ENCODE data around the gene DBH.

Gene DBH

DNA sequence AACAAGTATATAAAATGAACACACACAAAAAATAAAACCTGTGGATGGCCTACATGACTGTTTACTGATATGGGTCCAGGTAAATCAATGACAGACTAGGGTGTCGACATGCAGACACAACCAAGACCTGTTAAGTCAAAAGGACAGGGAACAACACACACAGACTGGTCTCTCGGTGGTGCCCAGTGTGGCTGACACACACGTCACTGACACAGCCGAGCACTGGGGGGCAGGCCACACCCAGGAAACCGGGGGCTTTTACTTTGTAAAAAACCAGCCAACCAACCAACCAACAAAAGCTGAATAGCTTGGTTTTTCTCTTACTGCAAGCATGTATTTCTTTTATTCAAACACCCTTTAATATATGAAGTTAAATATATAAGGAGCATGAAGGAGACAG is 31.9 kb upstream of the DBH start:
- peak in 1 of 2 donors; percentile 7 for DNase-seq (ENCODE audit: low read depth in 2 of 2)

DNA sequence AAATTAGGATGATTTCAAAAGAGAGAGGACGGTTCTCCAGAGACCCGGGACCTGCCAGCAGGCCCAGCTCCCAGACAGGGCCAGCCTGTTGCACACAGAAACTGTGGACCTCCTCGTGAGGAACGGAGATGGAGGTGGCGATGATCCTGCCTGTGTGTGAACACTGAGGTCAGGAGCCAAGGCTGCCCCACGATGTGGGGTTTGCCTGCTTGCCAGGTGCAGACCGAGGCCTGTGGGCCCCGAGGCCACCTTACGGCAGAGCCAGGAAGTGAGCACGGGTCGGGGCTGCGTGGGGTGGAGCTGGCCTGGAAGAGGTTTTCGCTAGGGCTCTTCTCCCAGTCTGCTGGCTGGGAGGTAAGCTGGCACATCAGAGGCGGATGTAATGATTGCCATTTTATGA is 31.3 kb upstream of the DBH start:
- DNase-seq (ENCODE audit: low read depth in 2 of 2), result no peak

GRCh38 chr9:133605446-133605845 is 30.7 kb upstream of the DBH start:
- DNase-seq (ENCODE audit: low read depth in 2 of 2), result no peak

GRCh38 chr9:133605856-133606707 is 30.1 kb upstream of the DBH start:
- DNase-seq (ENCODE audit: low read depth in 2 of 2), result no peak

DNA sequence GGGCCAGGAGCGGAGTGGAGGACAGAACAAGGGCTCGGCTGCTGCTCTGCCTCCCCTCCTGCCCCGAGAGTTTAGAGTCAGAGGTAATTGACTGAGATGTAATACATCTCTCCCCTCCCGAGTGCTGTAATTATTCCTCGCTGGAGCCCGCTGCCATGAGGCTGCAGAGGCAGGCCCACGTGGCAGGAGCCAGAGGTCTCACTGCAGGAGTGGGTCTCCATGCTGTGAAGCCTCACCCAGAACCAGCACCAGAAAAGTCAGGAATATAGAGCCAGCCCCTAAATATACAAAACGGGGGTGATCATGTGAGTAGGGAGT is 29.5 kb upstream of the DBH start:
- no peak for DNase-seq (ENCODE audit: low read depth in 2 of 2)

DNA sequence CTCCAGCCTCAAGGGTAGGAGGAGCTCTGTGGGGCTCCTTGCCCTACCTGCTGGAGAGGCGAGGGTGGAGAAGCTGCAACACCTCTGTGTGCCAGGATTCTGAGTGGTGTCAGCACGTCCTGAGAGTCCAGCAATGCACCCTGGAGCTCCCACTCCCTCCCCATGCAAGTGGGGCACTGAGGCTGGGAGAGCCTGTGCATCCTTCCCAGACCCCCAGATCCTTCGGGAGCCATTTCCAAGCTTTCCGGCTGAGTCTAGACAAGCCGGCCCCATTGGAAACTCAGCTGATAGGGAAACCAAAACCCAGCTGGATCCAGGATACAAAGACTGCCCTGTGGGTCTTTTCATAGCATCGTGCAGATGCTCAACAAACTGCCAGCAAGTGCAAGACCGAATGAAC is 28.8 kb upstream of the DBH start:
- DNase-seq (ENCODE audit: low read depth in 2 of 2), result no peak

DNA sequence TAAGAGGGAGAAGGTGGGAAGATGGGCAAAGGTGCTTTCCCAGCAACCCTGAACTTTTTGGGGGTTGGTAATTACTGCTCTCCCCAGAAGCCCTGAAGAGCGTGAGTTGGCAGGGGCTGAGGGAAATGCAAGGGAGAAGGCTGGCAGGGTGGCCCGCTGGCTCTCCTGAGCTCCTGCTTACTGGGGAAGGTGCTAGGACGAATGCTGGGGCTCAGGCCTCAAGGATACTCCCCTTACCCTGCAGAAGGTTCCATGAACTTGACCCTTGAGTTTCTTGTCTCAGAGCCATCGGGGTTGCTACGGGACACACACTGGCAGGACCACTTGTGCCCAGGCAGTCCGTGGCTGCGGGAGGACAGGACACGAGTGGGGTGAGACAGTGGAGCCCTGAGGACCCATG is 28.2 kb upstream of the DBH start:
- DNase-seq (ENCODE audit: low read depth in 2 of 2), result no peak

DNA sequence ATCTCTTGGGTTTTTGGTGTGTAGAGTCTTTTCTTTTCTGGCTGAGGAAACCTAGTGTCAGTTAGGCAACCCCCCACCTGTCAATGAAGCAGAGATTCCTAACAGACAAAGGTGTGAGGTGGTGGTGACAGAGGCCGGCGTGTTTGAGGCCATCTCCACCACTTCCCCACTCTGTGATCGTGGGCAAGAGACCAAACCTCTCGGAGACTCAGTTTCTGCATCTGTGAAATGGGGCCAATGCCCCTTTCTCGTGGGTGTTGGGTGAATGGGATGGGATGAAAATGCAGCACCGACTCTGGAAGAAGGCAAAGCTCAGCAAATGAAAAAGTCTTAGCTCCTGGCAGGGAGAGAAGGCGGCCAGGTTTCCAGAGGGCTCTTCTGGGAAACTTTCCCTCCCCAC is 27.8 kb upstream of the DBH start:
- no peak for DNase-seq (ENCODE audit: low read depth in 2 of 2)

GRCh38 chr9:133608889-133609288 is 27.3 kb upstream of the DBH start:
- no peak for DNase-seq (ENCODE audit: low read depth in 2 of 2)

- no peak for DNase-seq (ENCODE audit: low read depth in 2 of 2)
Measured at GRCh38 chr9:133609311-133610098, 26.7 kb upstream of the DBH start, which contains the start of gene FAM163B. Gene FAM163B, minus strand, starts transcription at chr9:133609389. Its CDS starts 29,166 bp downstream, at chr9:133580223.

DNA sequence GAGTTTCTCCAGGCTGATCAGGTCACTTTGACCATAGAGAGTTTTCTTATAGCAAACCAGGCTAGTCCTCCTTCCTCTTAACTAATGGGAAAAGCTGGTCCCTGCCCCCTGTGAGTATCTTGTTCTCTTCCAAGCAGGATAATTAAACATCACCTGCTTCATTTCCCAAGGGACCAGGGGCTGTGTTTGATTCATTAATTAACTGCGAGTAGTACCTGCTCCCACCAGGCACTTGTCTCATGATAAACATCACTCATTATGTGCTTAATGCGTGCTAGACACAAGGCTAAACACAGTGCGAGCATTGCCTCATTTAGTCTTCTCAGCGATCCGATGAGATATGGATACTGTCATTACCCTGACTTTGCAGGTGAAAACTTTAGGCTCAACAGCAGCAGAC is 25.3 kb upstream of the DBH start:
- no peak for DNase-seq (ENCODE audit: low read depth in 2 of 2)

GRCh38 chr9:133612051-133612450 is 24.1 kb upstream of the DBH start:
- DNase-seq (ENCODE audit: low read depth in 2 of 2), result no peak

DNA sequence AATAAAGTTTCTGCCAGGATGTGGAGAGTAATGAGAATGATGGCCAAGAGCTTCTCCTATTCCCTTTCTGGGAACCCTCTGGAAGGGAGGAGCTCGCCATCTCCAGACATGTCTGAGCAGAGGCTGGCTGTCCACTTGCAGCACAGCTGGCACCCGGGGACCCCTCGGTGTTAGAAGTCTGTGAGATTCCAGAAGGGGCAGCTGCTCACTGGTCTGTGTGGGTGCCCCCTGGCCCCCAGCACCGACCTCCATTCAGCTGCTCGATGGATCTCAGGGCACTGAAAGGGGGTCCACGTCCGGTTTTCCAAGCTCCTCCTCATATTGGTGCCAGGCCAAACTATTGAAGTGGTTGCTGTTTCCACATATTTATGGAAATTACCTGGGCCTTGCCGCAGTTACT is 23.3 kb upstream of the DBH start:
- no peak for DNase-seq (ENCODE audit: low read depth in 2 of 2)

DNA sequence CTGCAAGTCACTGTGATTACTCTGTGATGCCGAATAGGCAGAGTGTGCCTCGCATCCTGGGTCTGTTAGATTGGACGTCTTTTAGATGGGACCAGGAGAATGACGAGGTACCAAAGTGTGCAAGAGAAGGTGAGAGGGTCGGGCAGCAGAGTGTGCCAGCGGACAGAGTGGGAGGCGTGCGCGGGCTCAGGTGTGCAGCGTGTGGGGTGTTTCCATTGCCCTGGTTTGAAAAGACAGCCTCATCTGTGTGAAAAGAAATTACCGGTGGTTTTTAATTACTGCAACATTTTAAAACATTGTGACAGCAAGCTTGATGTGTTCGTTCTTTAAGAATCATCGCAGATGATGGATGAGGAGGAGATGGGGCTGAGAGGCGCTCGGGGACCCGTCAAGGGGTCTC is 22.7 kb upstream of the DBH start:
- no peak for DNase-seq (ENCODE audit: low read depth in 2 of 2)

DNA sequence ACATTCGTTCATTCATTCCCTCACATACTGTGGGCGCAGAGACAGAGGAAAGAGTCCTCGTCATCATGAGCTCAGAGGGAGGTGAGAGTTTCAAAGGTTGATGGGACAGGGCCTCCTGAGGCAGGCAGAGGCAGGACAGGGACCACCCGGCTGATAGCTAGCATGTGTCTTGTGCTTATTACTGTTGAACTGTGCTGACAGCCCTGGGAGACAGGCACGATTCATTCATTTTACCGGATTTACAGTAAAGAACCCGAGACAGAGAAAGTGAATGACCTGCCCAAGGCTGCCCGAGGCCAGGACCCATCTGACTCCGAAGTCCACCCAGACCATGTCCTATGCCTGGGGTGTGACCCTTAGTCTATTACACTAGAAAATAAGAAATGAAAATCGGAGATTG is 22.1 kb upstream of the DBH start:
- DNase-seq (ENCODE audit: low read depth in 2 of 2), result no peak

DNA sequence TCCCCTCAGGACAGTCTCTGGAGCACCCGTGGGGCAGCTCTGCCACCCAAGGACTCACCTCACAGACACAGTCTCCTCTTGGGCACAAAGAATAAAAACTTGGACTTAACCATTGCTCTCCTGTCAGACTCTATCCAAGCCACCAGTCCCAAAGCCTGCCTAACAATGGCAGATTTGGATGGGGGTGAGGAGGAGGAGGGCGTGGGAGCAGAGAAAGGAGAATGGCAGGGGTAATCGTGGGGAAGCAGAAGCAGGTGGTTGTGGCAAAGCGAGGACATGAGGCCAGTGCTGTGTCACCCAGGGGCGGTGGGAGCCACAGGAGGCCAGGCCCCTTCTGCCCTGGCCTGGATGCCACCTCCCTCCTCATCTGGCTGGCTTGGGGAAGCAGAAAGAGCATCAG is 21.5 kb upstream of the DBH start:
- DNase-seq (ENCODE audit: low read depth in 2 of 2), result no peak

DNA sequence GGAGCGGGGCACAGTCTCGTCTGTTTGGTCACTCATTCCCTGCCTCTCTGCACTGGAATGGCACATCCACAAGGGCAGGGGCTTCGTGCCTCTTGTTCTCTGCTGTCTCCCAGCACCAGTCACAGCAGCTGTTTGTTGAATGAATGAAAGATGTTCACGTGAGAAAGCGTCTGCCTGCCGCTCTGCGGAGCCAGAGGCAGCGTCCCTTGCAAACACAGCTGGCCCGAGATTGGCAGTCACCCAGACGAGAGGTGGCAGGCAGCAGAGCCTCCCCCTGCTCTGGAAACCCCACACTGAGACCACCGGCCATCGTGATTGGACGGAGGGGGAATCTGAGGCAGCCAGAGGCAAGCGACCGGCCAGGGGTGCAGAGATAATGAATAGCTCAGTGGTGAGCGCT is 21.0 kb upstream of the DBH start:
- no peak for DNase-seq (ENCODE audit: low read depth in 2 of 2)

- no peak for DNase-seq (ENCODE audit: low read depth in 2 of 2)
Measured at GRCh38 chr9:133615606-133616188, 20.5 kb upstream of the DBH start.

GRCh38 chr9:133616643-133617405 is 19.3 kb upstream of the DBH start:
- no peak for DNase-seq (ENCODE audit: low read depth in 2 of 2)

DNA sequence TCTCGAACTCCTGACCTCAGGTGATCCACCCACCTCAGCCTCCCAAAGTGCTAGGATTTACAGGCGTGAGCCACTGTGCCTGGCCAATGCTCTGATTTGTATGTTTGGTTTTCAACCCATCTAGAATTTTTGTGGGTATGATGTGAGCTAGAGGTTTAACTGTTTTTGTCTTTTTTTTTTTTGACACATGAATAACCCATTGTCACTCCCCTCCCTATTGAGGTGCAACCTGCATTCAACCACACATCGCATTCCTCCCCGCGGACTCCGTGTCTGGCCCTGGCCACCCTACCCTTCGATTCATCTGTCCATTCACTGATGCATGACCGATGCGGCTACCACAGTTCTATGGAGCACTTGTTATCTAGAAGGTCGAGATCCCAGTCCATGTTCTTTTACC is 17.4 kb upstream of the DBH start:
- no peak for DNase-seq (ENCODE audit: low read depth in 2 of 2)

- DNase-seq (ENCODE audit: low read depth in 2 of 2), result peak; percentile 23 to 40
Measured at GRCh38 chr9:133619791-133620190, 16.4 kb upstream of the DBH start.

DNA sequence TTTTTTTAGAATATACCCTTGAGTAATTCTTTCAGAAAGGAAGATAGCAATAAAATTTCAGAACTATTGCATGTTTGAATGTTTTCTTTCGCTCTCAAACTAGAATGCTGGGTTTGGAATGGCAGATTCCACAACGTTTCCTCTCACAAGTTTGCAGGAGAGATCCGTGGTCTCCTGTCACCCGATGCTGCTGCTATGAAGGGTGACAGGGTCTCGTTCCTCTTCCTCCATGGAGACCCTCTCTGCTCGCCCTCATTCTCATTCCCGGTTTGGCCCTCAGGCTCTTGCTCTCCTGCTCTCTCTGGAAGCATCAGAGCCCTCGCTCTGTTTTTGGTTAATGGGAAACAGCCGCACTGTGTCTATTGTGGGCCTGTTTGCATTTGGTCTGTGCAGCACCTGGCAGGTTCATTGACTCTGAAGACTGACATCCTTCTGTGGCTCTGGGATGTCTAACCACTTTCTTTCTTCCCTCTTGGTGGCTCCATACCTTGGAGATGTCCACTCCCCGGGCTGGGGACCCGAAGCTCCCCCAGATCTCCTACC is 14.4 kb upstream of the DBH start:
- DNase-seq (ENCODE audit: low read depth in 2 of 2), result no peak

Data from stimulated activated CD8-positive, alpha-beta memory T cell treated with anti-CD3 and anti-CD28 coated beads, Interleukin-15, amount 100 ng/mL, for 4 hours (primary cell).